BLaER1 (cell line): ENCODE data around the gene SP100.
"Not testable (repeated sequence)": the region's sequence is repeated elsewhere in the genome, so short reads cannot be mapped to it uniquely, and the experiment has no call there.

Source experiments
- H3K27ac ChIP-seq: shearing (Covaris generic); formaldehyde crosslinking; 2 replicates; pipeline ENCODE4 v1.8.1; 2022
- H3K27me3 ChIP-seq: shearing (Covaris generic); formaldehyde crosslinking; 2 replicates; pipeline ENCODE4 v1.8.1; 2022
- H3K36me3 ChIP-seq: shearing (Covaris generic); formaldehyde crosslinking; 2 replicates; pipeline ENCODE4 v1.8.1; 2022
- H3K4me1 ChIP-seq: shearing (Covaris generic); formaldehyde crosslinking; 2 replicates; pipeline ENCODE4 v1.8.1; 2022
- H3K4me2 ChIP-seq: shearing (Covaris generic); formaldehyde crosslinking; 2 replicates; pipeline ENCODE4 v1.8.1; 2022
- H3K4me3 ChIP-seq: shearing (Covaris generic); formaldehyde crosslinking; 2 replicates; pipeline ENCODE4 v1.8.1; 2022
- H3K9ac ChIP-seq: shearing (Covaris generic); formaldehyde crosslinking; 2 replicates; pipeline ENCODE4 v1.8.1; 2022
- H3K9me3 ChIP-seq: shearing (Covaris generic); formaldehyde crosslinking; 2 replicates; pipeline ENCODE4 v1.8.1; 2022
- H4K20me1 ChIP-seq: shearing (Covaris generic); formaldehyde crosslinking; 2 replicates; pipeline ENCODE4 v1.8.1; 2022
- Cebpa-rat ChIP-seq: shearing (Covaris generic); IDR thresholded peaks from 2 replicates; pipeline ENCODE4 v1.8.1; 2022

SP100 gene

GRCh38 chr2:230418341-230419016 is 2.5 kb downstream of the SP100 start:
- peak overlapping the region; percentile 89 for H3K4me2 ChIP-seq
- no peak overlapping the region for H3K9ac ChIP-seq
- H3K9me3 ChIP-seq: no peaks in the 10 kb centered on the region
- H3K36me3 ChIP-seq: peaks cover 17% of the 10 kb centered on the region
- peaks cover 6% of the 10 kb centered on the region; the same call in 1 of the 2 replicates for H4K20me1 ChIP-seq
- H3K27ac ChIP-seq: no peak overlapping the region
- H3K4me3 ChIP-seq: no peak overlapping the region
- H3K27me3 ChIP-seq: no peaks in the 10 kb centered on the region
- TF ChIP-seq Cebpa-rat: no peak
- H3K4me1 ChIP-seq: peaks cover 36% of the 10 kb centered on the region

GRCh38 chr2:230419181-230419580 is 3.2 kb downstream of the SP100 start:
- Histone ChIP-seq H3K4me3 (no peak overlapping the region), H3K9ac (no peak overlapping the region), H3K36me3 (peaks cover 24% of the 10 kb centered on the region), H3K4me1 (peaks cover 36% of the 10 kb centered on the region), H3K27ac (no peak overlapping the region), H4K20me1 (peaks cover 13% of the 10 kb centered on the region; the same call in 1 of the 2 replicates), H3K4me2 (no peak overlapping the region), H3K27me3 (no peaks in the 10 kb centered on the region), H3K9me3 (0 out of 2 replicates have a peak, but pooled peaks cover 1% of the 10 kb centered on the region)
- TF ChIP-seq Cebpa-rat: no peak

DNA sequence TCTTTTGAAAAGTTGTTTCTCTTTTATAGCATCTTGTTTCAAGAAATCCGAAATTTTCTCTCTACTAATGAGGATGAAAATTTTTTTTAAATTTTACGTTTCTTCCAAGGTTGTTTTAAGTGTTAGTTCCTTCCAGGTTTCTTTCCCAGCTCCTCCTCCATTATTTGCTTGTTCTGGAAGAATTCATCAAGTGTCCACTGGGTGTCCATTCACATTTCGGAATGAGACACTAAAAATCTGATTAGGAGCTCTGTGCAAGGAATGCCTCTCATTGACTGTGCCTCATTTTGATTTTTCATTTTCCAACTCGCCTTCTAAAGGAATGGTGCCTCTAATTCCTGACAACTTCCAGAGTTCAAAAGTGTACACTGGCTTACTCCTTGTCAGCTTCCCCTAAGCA is 6.1 kb downstream of the SP100 start:
- peaks cover 28% of the 10 kb centered on the region; the same call in 1 of the 2 replicates for H4K20me1 ChIP-seq
- H3K9me3 ChIP-seq: peaks cover 10% of the 10 kb centered on the region; the same call in 1 of the 2 replicates

GRCh38 chr2:230423851-230424458 is 8.0 kb downstream of the SP100 start:
- Histone ChIP-seq H3K36me3 (peaks cover 50% of the 10 kb centered on the region), H4K20me1 (peaks cover 28% of the 10 kb centered on the region; the same call in 1 of the 2 replicates)

More for the DNA sequence above, 6.1 kb downstream of the SP100 start:
- TF ChIP-seq Cebpa-rat: no peak
- no peak overlapping the region for H3K27ac ChIP-seq
- peaks cover 21% of the 10 kb centered on the region for H3K4me1 ChIP-seq
- H3K36me3 ChIP-seq: peaks cover 32% of the 10 kb centered on the region
- H3K9ac ChIP-seq: no peak overlapping the region
- no peak overlapping the region for H3K4me2 ChIP-seq
- no peak overlapping the region for H3K4me3 ChIP-seq
- no peaks in the 10 kb centered on the region for H3K27me3 ChIP-seq

GRCh38 chr2:230425377-230425776 is 9.4 kb downstream of the SP100 start:
- Histone ChIP-seq H3K36me3 (peaks cover 58% of the 10 kb centered on the region), H4K20me1 (peaks cover 22% of the 10 kb centered on the region; the same call in 1 of the 2 replicates), H3K27ac (no peak overlapping the region), H3K4me1 (no peaks in the 10 kb centered on the region), H3K9ac (no peak overlapping the region), H3K9me3 (peaks cover 40% of the 10 kb centered on the region), H3K4me3 (no peak overlapping the region), H3K4me2 (no peak overlapping the region), H3K27me3 (no peaks in the 10 kb centered on the region)
- no peak for TF ChIP-seq Cebpa-rat

More at GRCh38 chr2:230423851-230424458, 8.0 kb downstream of the SP100 start:
- Histone ChIP-seq H3K4me3 (no peak overlapping the region), H3K4me1 (0 out of 2 replicates have a peak, but pooled peaks cover 3% of the 10 kb centered on the region), H3K4me2 (no peak overlapping the region), H3K9ac (no peak overlapping the region), H3K27me3 (no peaks in the 10 kb centered on the region), H3K27ac (no peak overlapping the region), H3K9me3 (peaks cover 26% of the 10 kb centered on the region)
- no peak for TF ChIP-seq Cebpa-rat

DNA sequence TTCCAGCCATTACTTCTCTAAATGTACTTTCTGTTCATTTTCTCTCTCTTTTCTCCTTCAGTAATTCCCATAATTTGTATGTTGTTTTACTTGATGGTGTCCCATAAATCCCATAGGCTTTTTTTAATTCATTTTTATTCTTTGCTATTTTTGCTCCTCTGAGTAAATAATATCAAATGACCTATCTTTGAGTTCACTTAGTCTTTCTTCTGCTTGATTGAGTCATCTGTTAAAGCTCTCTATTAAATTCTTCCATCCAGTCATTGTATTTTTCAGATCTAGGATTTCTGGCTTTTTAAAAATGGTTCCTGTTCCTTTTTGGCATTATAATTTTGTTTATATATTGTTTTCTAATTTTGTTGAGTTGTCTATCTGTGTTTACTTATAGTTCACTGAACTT is 13.5 kb downstream of the SP100 start:
- no peaks in the 10 kb centered on the region for H3K27me3 ChIP-seq
- no peak overlapping the region for H3K4me3 ChIP-seq
- no peaks in the 10 kb centered on the region for H3K4me1 ChIP-seq
- H3K27ac ChIP-seq: no peak overlapping the region
- no peak overlapping the region for H3K4me2 ChIP-seq
- no peak for TF ChIP-seq Cebpa-rat
- peaks cover 30% of the 10 kb centered on the region; the same call in 1 of the 2 replicates for H4K20me1 ChIP-seq
- peaks cover 48% of the 10 kb centered on the region for H3K36me3 ChIP-seq
- peaks cover 63% of the 10 kb centered on the region for H3K9me3 ChIP-seq
- no peak overlapping the region for H3K9ac ChIP-seq

DNA sequence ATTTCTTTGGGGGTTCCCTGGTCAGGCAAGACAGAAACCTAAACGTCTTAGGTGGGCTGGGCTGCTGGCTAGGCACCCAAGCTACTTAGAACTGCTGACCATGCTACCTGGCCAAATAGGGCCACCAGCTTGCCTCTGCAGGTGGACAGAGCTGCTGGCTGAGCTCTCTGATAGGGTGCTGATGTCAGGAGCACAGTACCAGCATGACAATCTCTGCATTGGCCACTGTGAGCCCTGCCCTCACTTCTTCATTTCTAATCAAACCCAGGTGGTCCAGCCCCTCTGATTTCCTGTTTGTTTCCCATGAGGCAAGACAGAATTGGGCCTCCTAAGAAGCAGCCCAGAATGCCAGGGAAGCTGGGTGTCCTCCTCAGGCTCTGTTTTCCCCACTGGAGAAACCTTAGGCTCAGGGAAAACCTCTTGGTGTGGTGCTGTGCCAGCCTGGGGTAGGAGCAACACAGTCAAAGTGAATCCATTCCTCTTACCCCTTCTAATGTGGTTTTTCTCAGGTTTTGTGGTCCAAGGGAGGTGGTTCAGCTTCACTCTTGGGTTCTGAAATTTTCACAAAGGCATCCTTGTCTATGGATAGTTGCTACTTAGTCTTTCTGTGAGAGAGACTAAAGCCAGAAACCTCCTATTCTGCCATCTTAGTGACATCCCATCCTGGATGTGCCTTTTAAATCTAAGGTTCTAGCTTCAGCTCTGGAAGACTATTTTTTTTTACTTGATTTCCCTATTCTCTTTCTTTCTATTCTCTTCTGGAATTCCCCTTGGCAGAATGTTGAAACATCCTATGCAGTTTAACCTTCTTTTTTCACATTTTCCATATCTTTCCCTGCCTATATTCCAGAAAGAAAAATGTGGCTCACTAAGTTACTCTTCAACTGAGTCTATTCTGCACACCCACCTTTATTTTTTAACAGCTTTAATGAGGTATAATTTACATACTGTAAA is 15.2 kb downstream of the SP100 start:
- Histone ChIP-seq H3K4me2 (no peak overlapping the region), H3K9ac (no peak overlapping the region), H3K4me1 (no peaks in the 10 kb centered on the region), H3K27ac (no peak overlapping the region), H3K27me3 (no peaks in the 10 kb centered on the region), H3K36me3 (peaks cover 55% of the 10 kb centered on the region), H3K4me3 (no peak overlapping the region), H3K9me3 (peaks cover 71% of the 10 kb centered on the region), H4K20me1 (peaks cover 22% of the 10 kb centered on the region; the same call in 1 of the 2 replicates)
- no peak for TF ChIP-seq Cebpa-rat

- Histone ChIP-seq H3K4me1 (peaks cover 7% of the 10 kb centered on the region), H3K4me2 (no peak overlapping the region), H4K20me1 (peaks cover 22% of the 10 kb centered on the region; the same call in 1 of the 2 replicates), H3K27ac (no peak overlapping the region), H3K4me3 (no peak overlapping the region), H3K27me3 (no peaks in the 10 kb centered on the region), H3K9ac (no peak overlapping the region), H3K36me3 (peaks cover 38% of the 10 kb centered on the region), H3K9me3 (peaks cover 46% of the 10 kb centered on the region)
- no peak for TF ChIP-seq Cebpa-rat
These were observed 18.8 kb downstream of the SP100 start for GRCh38 chr2:230434677-230435324.

DNA sequence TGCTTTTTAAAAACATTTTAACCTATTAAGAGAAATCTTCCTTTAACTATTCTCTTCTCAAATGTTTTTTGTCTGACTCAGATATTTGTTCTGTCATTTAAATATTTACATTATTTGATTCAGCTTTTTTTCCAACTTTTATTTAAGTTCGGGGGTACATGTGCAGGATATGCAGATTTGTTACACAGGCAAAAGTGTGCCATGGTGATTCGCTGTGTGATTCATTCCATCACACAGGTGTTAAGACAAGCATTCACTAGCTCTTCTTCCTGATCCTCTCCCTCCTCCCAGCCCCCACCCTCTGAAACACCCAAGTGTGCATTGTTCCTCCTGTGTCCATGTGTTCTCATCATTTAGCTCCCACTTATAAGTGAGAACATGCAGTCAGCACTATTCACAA is 19.4 kb downstream of the SP100 start:
- Histone ChIP-seq H3K9ac (no peak overlapping the region), H3K4me3 (no peak overlapping the region), H3K9me3 (peaks cover 40% of the 10 kb centered on the region), H3K4me1 (peaks cover 9% of the 10 kb centered on the region), H3K4me2 (no peak overlapping the region), H3K27me3 (no peaks in the 10 kb centered on the region), H4K20me1 (peaks cover 21% of the 10 kb centered on the region; the same call in 1 of the 2 replicates), H3K36me3 (peaks cover 32% of the 10 kb centered on the region), H3K27ac (no peak overlapping the region)
- TF ChIP-seq Cebpa-rat: no peak

DNA sequence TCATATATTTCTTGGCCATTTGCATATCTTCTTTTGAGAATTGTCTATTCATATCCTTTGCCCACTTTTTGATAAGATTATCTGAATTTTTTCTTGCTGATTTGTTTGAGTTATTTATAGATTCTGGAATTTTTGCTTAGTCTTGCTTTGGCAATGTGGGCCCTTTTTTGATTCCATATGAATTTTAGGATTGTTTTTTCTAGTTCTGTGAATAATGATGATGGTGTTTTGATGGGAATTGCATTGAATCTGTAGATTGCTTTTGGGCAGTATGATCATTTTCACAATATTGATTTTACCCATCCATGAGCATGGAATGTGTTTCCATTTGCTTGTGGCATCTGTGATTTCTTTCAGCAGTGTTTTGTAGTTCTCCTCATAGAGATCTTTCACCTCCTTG is 23.1 kb downstream of the SP100 start:
- Histone ChIP-seq H3K9me3 (peaks cover 12% of the 10 kb centered on the region), H3K36me3 (peaks cover 34% of the 10 kb centered on the region), H3K4me2 (peak overlapping the region; percentile 31), H3K4me1 (peaks cover 20% of the 10 kb centered on the region)
- H3K27ac ChIP-seq, H3K4me3 ChIP-seq, H3K9ac ChIP-seq, H4K20me1 ChIP-seq, H3K27me3 ChIP-seq: not testable (repeated sequence)
